ENCODE measurements around the gene SLC26A11.

DNA sequence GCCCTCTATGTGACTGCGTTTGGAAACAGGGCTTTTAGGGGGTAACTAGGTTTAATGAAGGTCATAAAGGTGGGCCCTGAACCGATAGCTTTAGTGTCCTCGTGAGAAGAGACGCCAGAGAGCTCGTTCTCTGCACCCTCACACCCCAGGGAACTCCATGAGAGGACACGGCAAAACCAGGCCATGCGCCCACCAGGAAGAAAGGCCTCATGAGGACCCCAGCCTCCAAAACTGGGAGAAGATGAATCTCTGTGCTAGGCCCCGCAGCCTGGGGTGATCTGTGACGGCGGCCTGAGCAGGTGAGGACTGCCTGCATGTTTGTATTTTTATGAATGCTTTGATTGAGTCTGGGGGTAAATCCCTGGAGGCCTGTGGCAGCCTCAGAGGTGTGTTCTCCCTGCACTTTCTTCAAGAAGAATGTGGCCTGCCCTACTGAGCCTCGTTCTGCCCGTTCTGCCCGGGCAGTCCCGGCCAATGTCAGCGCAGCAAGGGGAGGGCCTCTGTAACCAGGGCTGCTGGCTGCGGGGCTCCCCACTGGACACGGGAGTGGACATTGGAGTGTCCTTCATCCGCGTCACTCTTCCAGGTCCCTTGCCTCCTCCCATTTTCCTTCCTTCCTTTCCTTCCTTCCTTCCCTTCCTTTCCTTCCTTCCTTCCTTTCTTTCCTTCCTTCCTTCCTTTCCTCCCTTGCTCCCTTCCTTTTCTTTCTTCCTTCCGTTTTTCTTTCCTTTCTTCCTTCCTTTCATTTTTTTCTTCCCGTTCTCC is 33.6 kb downstream of the SLC26A11 start:
- no peak for TF ChIP-seq CTCF (IDR thresholded peaks at IDR 0.05)
- no peak for TF ChIP-seq POLR2AphosphoS5 (IDR thresholded peaks at IDR 0.05)
- TF ChIP-seq POLR2A (IDR thresholded peaks at IDR 0.05), result no peak

All from gastroesophageal sphincter (tissue), 3 donors.